NCI-H1092 treated with DMSO at 0.1 percent for 48 hours (cell line): ENCODE data around the gene RPH3AL.
"Not testable (repeated sequence)": the region's sequence is repeated elsewhere in the genome, so short reads cannot be mapped to it uniquely, and the experiment has no call there.

ENCODE experiments used
- DNase-seq: peaks from one replicate; lab custom pipeline; 2025; lab: John Stamatoyannopoulos, UW

Gene RPH3AL

GRCh38 chr17:238071-238963 is 114.3 kb downstream of the RPH3AL start:
- no peak for DNase-seq

- no peak for DNase-seq
These were observed 115.1 kb downstream of the RPH3AL start for GRCh38 chr17:237406-237955.

- DNase-seq, result no peak
These were observed 115.8 kb downstream of the RPH3AL start for GRCh38 chr17:236641-237405.

GRCh38 chr17:235831-236640 is 116.6 kb downstream of the RPH3AL start:
- no peak for DNase-seq

- DNase-seq, result not testable (repeated sequence)
These were observed 117.4 kb downstream of the RPH3AL start for GRCh38 chr17:234994-235830.

GRCh38 chr17:234163-234993 is 118.2 kb downstream of the RPH3AL start:
- DNase-seq, result not testable (repeated sequence)

GRCh38 chr17:233473-233941 is 119.1 kb downstream of the RPH3AL start:
- no peak for DNase-seq

GRCh38 chr17:231966-232807 is 120.4 kb downstream of the RPH3AL start:
- DNase-seq, result no peak

GRCh38 chr17:231191-231965 is 121.2 kb downstream of the RPH3AL start:
- DNase-seq, result no peak

- DNase-seq, result no peak
These were observed 122.2 kb downstream of the RPH3AL start for GRCh38 chr17:230395-230770.

- DNase-seq, result no peak
These were observed 122.8 kb downstream of the RPH3AL start for GRCh38 chr17:229709-230394.

GRCh38 chr17:228951-229708 is 123.5 kb downstream of the RPH3AL start:
- DNase-seq, result no peak

- DNase-seq, result no peak
These were observed 124.5 kb downstream of the RPH3AL start for GRCh38 chr17:227946-228615.

- DNase-seq, result no peak
These were observed 125.3 kb downstream of the RPH3AL start for GRCh38 chr17:227078-227945.
